Neural cell (in vitro differentiated cells): ENCODE measurements around the gene TMUB1. TPM values are rescaled to one million over a fixed set of nuclear protein-coding genes. Genes with fewer than 3 reads are reported as not detected.

Experiments used
- H2AFZ ChIP-seq: fragments of 200-600, 300-800 bp; sonication (generic), shearing (Covaris generic); 2 replicates; pipeline ENCODE4 v1.6.0; 2014; ENCODE audit warnings: low read depth, mild to moderate bottlenecking, antibody characterized with exemption, low read length, moderate library complexity
- H3F3A ChIP-seq: fragments of 200-600 bp; shearing (Covaris generic); 2 replicates; pipeline ENCODE4 v1.6.1; 2016; ENCODE audit warnings: mild to moderate bottlenecking, moderate library complexity, mixed read lengths, antibody characterized with exemption, low read length; ENCODE audit not compliant: insufficient read depth, poor library complexity, severe bottlenecking
- H3K27ac ChIP-seq: fragments of 200-600, 300-800 bp; sonication (generic), shearing (Covaris generic); 2 replicates; pipeline ENCODE4 v1.5.1; 2014; ENCODE audit warnings: mild to moderate bottlenecking, low read length, moderate library complexity
- H3K27me3 ChIP-seq: fragments of 300-800, 200-600 bp; sonication (generic), shearing (Covaris generic); 2 replicates; pipeline ENCODE4 v1.6.0; 2014; ENCODE audit warnings: mild to moderate bottlenecking, low read depth, low read length, moderate library complexity; ENCODE audit not compliant: insufficient read depth
- H3K36me3 ChIP-seq: fragments of 300-800, 200-600 bp; sonication (generic), shearing (Covaris generic); 2 replicates; pipeline ENCODE4 v1.5.1; 2014; ENCODE audit warnings: mild to moderate bottlenecking, antibody characterized with exemption, low read length, moderate library complexity; ENCODE audit not compliant: insufficient read depth
- H3K4me2 ChIP-seq: fragments of 300-800, 200-600 bp; sonication (generic), shearing (Covaris generic); 2 replicates; pipeline ENCODE4 v1.6.0; 2014; ENCODE audit warnings: mild to moderate bottlenecking, low read length
- H3K4me3 ChIP-seq: fragments of 300-800, 200-600 bp; sonication (generic), shearing (Covaris generic); 2 replicates; pipeline ENCODE4 v1.5.1; 2014; ENCODE audit warnings: mild to moderate bottlenecking, low read length, moderate library complexity
- H3K79me2 ChIP-seq: fragments of 200-600 bp; shearing (Covaris generic); replicated peaks from 2 replicates; pipeline ENCODE4 v1.6.0; 2014; ENCODE audit warnings: mild to moderate bottlenecking, low read length, moderate library complexity; ENCODE audit not compliant: insufficient read depth
- H3K9ac ChIP-seq: fragments of 300-800, 200-600 bp; sonication (generic), shearing (Covaris generic); 2 replicates; pipeline ENCODE4 v1.6.1; 2016; ENCODE audit warnings: mild to moderate bottlenecking, low read length, mixed read lengths
- H3K9me2 ChIP-seq: fragments of 200-600 bp; shearing (Covaris generic); 2 replicates; pipeline ENCODE4 v1.6.1; 2016; ENCODE audit warnings: mild to moderate bottlenecking, low read length, mixed read lengths; ENCODE audit not compliant: insufficient read depth
- H3K9me3 ChIP-seq: fragments of 200-600, 300-800 bp; sonication (generic), shearing (Covaris generic); 2 replicates; pipeline ENCODE4 v1.6.1; 2016; ENCODE audit warnings: mild to moderate bottlenecking, mixed run types, low read length, moderate library complexity, mixed read lengths
- H4K20me1 ChIP-seq: fragments of 200-600 bp; shearing (Covaris generic); 2 replicates; pipeline ENCODE4 v1.6.1; 2016; ENCODE audit warnings: mild to moderate bottlenecking, mixed run types; ENCODE audit not compliant: insufficient read depth
- EP300 ChIP-seq: fragments of 450-650 bp; conservative IDR thresholded peaks from 2 replicates; pipeline ENCODE4 v1.6.1; 2014; ENCODE audit warnings: antibody characterized with exemption, mild to moderate bottlenecking, moderate library complexity; ENCODE audit not compliant: poor library complexity, severe bottlenecking
- EZH2 ChIP-seq: fragments of 200-600, 300-800 bp; shearing (Covaris generic), sonication (generic); IDR thresholded peaks from 2 replicates; pipeline ENCODE4 v1.6.1; 2014; ENCODE audit warnings: antibody characterized with exemption, low read length, borderline replicate concordance, mild to moderate bottlenecking; ENCODE audit not compliant: insufficient read depth, poor library complexity, severe bottlenecking
- MXI1 ChIP-seq: fragments of 450-650 bp; conservative IDR thresholded peaks from 2 replicates; pipeline ENCODE4 v1.6.1; 2014; ENCODE audit warnings: antibody characterized with exemption, mild to moderate bottlenecking; ENCODE audit not compliant: poor library complexity, severe bottlenecking
- POLR2AphosphoS5 ChIP-seq: IDR thresholded peaks from 2 replicates; pipeline ENCODE4 v1.6.1; 2012
- RAD21 ChIP-seq: fragments of 450-650 bp; conservative IDR thresholded peaks from 2 replicates; pipeline ENCODE4 v1.6.1; 2014; ENCODE audit warnings: antibody characterized with exemption, mild to moderate bottlenecking, moderate library complexity
- SMC3 ChIP-seq: fragments of 450-650 bp; conservative IDR thresholded peaks from 2 replicates; pipeline ENCODE4 v1.6.1; 2014; ENCODE audit warnings: antibody characterized with exemption, mild to moderate bottlenecking, moderate library complexity; ENCODE audit not compliant: poor library complexity
- TAF1 ChIP-seq: IDR thresholded peaks from 2 replicates; pipeline ENCODE4 v1.6.1; 2012; ENCODE audit warnings: low read depth
- polyA plus RNA-seq: library from polyadenylated mRNA; depleted of rRNA; stranded (reverse); fragments of >200 nt; gene quantifications from 2 replicates; pipeline ENCODE4 v1.2.3, GENCODE V29; 2014
- TF ChIP-seq, protein P1 (sequence below): fragments of 450-650 bp; IDR thresholded peaks from 2 replicates; pipeline ENCODE4 v1.5.1; 2014; ENCODE audit warnings: antibody characterized with exemption, mild to moderate bottlenecking, moderate library complexity; ENCODE audit not compliant: poor library complexity, severe bottlenecking
- TF ChIP-seq, protein P2 (sequence below): IDR thresholded peaks from 2 replicates; pipeline ENCODE4 v1.6.1; 2012; ENCODE audit warnings: borderline replicate concordance

TMUB1 gene
- polyA plus RNA-seq, 1 donor from 2014 or later: 35.2 TPM

GRCh38 chr7:151086802-151087244 lies 3.5 kb upstream of the TMUB1 start:
- peak overlapping the region; percentile 55 for H3K4me2 ChIP-seq
- H3K9ac ChIP-seq: peak overlapping the region; percentile 94
- no peak for TF ChIP-seq SMC3
- TF ChIP-seq MXI1: peak; percentile 87
- no peak for TF ChIP-seq RAD21
- TF ChIP-seq POLR2AphosphoS5: peak; percentile 35
- H3K9me3 ChIP-seq: no peaks in the 10 kb centered on the region
- H3K36me3 ChIP-seq: no peaks in the 10 kb centered on the region
- peak overlapping the region; percentile 91 for H3K4me3 ChIP-seq
- no peaks in the 10 kb centered on the region for H3K9me2 ChIP-seq
- H3F3A ChIP-seq: peaks cover 3% of the 10 kb centered on the region
- peaks cover 40% of the 10 kb centered on the region for H3K79me2 ChIP-seq
- peaks cover 38% of the 10 kb centered on the region for H4K20me1 ChIP-seq
- no peaks in the 10 kb centered on the region for H3K27me3 ChIP-seq
- H3K27ac ChIP-seq: peak overlapping the region; percentile 62
- peak overlapping the region; percentile 21 for H2AFZ ChIP-seq

GRCh38 chr7:151085691-151086620 lies 2.7 kb upstream of the TMUB1 start, which contains the start of gene AGAP3:
AGAP3 (plus strand) TSS chr7:151086475; CDS start chr7:151086742, 267 bp downstream.
- Histone ChIP-seq H3K27me3 (no peaks in the 10 kb centered on the region), H3K9ac (peak within 1 kb of the TSS; percentile 94), H3K79me2 (peaks cover 32% of the 10 kb centered on the region), H3K4me3 (peak within 1 kb of the TSS; percentile 91), H3K36me3 (no peaks in the 10 kb centered on the region), H3K4me2 (peak within 1 kb of the TSS; percentile 55), H3K9me3 (no peaks in the 10 kb centered on the region), H3F3A (peaks cover 3% of the 10 kb centered on the region), H3K27ac (peak within 1 kb of the TSS; percentile 62), H3K9me2 (no peaks in the 10 kb centered on the region), H2AFZ (peak within 1 kb of the TSS; percentile 21), H4K20me1 (peaks cover 30% of the 10 kb centered on the region)
- TF ChIP-seq MXI1 (no peak), POLR2AphosphoS5 (peak; percentile 93), EP300 (peak; percentile 33), RAD21 (no peak), SMC3 (no peak), EZH2 (no peak)
- TF ChIP-seq, protein P1, sequence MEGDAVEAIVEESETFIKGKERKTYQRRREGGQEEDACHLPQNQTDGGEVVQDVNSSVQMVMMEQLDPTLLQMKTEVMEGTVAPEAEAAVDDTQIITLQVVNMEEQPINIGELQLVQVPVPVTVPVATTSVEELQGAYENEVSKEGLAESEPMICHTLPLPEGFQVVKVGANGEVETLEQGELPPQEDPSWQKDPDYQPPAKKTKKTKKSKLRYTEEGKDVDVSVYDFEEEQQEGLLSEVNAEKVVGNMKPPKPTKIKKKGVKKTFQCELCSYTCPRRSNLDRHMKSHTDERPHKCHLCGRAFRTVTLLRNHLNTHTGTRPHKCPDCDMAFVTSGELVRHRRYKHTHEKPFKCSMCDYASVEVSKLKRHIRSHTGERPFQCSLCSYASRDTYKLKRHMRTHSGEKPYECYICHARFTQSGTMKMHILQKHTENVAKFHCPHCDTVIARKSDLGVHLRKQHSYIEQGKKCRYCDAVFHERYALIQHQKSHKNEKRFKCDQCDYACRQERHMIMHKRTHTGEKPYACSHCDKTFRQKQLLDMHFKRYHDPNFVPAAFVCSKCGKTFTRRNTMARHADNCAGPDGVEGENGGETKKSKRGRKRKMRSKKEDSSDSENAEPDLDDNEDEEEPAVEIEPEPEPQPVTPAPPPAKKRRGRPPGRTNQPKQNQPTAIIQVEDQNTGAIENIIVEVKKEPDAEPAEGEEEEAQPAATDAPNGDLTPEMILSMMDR: no peak

DNA sequence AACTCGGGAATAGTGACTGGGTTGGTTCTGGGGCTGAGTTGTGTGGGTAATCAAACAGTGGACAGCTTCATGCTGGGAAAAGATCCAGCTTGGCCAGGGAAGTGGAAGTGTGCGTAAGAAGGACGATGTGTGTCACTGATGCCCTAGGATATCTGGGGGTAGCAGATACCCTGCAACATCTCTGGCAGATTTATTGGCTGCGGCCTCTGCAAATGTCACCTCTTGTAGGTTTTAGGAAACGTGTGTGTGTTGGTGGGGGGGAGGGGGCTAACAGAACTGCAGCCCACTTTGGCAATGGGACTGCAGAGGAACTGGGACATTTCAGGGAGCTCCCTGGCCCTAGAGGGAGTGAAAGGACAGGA lies 2.0 kb upstream of the TMUB1 start:
- no peaks in the 10 kb centered on the region for H3K27me3 ChIP-seq
- peak overlapping the region; percentile 67 for H3K4me3 ChIP-seq
- TF ChIP-seq SMC3 (no peak), MXI1 (no peak), EP300 (no peak), POLR2AphosphoS5 (no peak), TAF1 (no peak), EZH2 (no peak), RAD21 (no peak)
- TF ChIP-seq, protein P1: no peak
- TF ChIP-seq, protein P2, sequence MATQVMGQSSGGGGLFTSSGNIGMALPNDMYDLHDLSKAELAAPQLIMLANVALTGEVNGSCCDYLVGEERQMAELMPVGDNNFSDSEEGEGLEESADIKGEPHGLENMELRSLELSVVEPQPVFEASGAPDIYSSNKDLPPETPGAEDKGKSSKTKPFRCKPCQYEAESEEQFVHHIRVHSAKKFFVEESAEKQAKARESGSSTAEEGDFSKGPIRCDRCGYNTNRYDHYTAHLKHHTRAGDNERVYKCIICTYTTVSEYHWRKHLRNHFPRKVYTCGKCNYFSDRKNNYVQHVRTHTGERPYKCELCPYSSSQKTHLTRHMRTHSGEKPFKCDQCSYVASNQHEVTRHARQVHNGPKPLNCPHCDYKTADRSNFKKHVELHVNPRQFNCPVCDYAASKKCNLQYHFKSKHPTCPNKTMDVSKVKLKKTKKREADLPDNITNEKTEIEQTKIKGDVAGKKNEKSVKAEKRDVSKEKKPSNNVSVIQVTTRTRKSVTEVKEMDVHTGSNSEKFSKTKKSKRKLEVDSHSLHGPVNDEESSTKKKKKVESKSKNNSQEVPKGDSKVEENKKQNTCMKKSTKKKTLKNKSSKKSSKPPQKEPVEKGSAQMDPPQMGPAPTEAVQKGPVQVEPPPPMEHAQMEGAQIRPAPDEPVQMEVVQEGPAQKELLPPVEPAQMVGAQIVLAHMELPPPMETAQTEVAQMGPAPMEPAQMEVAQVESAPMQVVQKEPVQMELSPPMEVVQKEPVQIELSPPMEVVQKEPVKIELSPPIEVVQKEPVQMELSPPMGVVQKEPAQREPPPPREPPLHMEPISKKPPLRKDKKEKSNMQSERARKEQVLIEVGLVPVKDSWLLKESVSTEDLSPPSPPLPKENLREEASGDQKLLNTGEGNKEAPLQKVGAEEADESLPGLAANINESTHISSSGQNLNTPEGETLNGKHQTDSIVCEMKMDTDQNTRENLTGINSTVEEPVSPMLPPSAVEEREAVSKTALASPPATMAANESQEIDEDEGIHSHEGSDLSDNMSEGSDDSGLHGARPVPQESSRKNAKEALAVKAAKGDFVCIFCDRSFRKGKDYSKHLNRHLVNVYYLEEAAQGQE: no peak
- no peaks in the 10 kb centered on the region for H3K9me3 ChIP-seq
- H3K9ac ChIP-seq: peak overlapping the region; percentile 76
- H3F3A ChIP-seq: peaks cover 3% of the 10 kb centered on the region
- H3K36me3 ChIP-seq: no peaks in the 10 kb centered on the region
- H2AFZ ChIP-seq: no peak overlapping the region
- H3K9me2 ChIP-seq: no peaks in the 10 kb centered on the region
- peaks cover 27% of the 10 kb centered on the region for H4K20me1 ChIP-seq
- peak overlapping the region; percentile 12 for H3K27ac ChIP-seq
- H3K4me2 ChIP-seq: peak overlapping the region; percentile 54
- peaks cover 27% of the 10 kb centered on the region for H3K79me2 ChIP-seq
